Measurements from ENCODE around the gene MINPP1.

The MINPP1 gene

GRCh38 chr10:87557409-87557808 lies 52.7 kb downstream of the MINPP1 start:
- no peaks in the 10 kb centered on the region for H3K36me3 ChIP-seq (replicated peaks)
- no peak for DNase-seq
- H3K27ac ChIP-seq = no peak overlapping the region
- no peak for TF ChIP-seq CTCF (IDR thresholded peaks at IDR 0.05; ENCODE audit: low read depth, low read length, missing control alignments)
- in situ Hi-C loops (cut with HindIII; ENCODE audit: low pct_ligation_motif_present, low sequenced_read_pairs) = no loop called here
- H3K27me3 ChIP-seq (replicated peaks) = no peaks in the 10 kb centered on the region
- no peak overlapping the region for H3K4me3 ChIP-seq (ENCODE audit: low read depth, low read length)

- Histone ChIP-seq H3K27me3 (replicated peaks) (no peaks in the 10 kb centered on the region), H3K27ac (no peak overlapping the region), H3K4me3 (ENCODE audit: low read depth, low read length) (no peak overlapping the region), H3K36me3 (replicated peaks) (no peaks in the 10 kb centered on the region)
- in situ Hi-C loops (cut with HindIII; ENCODE audit: low pct_ligation_motif_present, low sequenced_read_pairs) = no loop called here
- DNase-seq = no peak
- TF ChIP-seq CTCF (IDR thresholded peaks at IDR 0.05; ENCODE audit: low read depth, low read length, missing control alignments) = no peak
Observed at GRCh38 chr10:87558333-87558732, 53.6 kb downstream of the MINPP1 start.

GRCh38 chr10:87559392-87559791 lies 54.7 kb downstream of the MINPP1 start:
- Histone ChIP-seq H3K36me3 (replicated peaks) (no peaks in the 10 kb centered on the region), H3K27ac (no peak overlapping the region), H3K4me3 (ENCODE audit: low read depth, low read length) (no peak overlapping the region), H3K27me3 (replicated peaks) (no peaks in the 10 kb centered on the region)
- in situ Hi-C loops (cut with HindIII; ENCODE audit: low pct_ligation_motif_present, low sequenced_read_pairs) = no loop called here
- no peak for DNase-seq
- no peak for TF ChIP-seq CTCF (IDR thresholded peaks at IDR 0.05; ENCODE audit: low read depth, low read length, missing control alignments)

- H3K27ac ChIP-seq = no peak overlapping the region
- H3K36me3 ChIP-seq (replicated peaks) = no peaks in the 10 kb centered on the region
- no peak overlapping the region for H3K4me3 ChIP-seq (ENCODE audit: low read depth, low read length)
- no peak for TF ChIP-seq CTCF (IDR thresholded peaks at IDR 0.05; ENCODE audit: low read depth, low read length, missing control alignments)
- no peak for DNase-seq
- in situ Hi-C loops (cut with HindIII; ENCODE audit: low pct_ligation_motif_present, low sequenced_read_pairs) = no loop called here
- no peaks in the 10 kb centered on the region for H3K27me3 ChIP-seq (replicated peaks)
Observed at GRCh38 chr10:87560495-87561129, 55.9 kb downstream of the MINPP1 start.

GRCh38 chr10:87562750-87563149 lies 58.1 kb downstream of the MINPP1 start:
- DNase-seq = no peak
- no peaks in the 10 kb centered on the region for H3K27me3 ChIP-seq (replicated peaks)
- H3K27ac ChIP-seq = no peak overlapping the region
- no peaks in the 10 kb centered on the region for H3K36me3 ChIP-seq (replicated peaks)
- in situ Hi-C loops (cut with HindIII; ENCODE audit: low pct_ligation_motif_present, low sequenced_read_pairs) = no loop called here
- no peak overlapping the region for H3K4me3 ChIP-seq (ENCODE audit: low read depth, low read length)
- TF ChIP-seq CTCF (IDR thresholded peaks at IDR 0.05; ENCODE audit: low read depth, low read length, missing control alignments) = no peak

GRCh38 chr10:87565010-87565409 lies 60.3 kb downstream of the MINPP1 start:
- TF ChIP-seq CTCF (IDR thresholded peaks at IDR 0.05; ENCODE audit: low read depth, low read length, missing control alignments) = no peak
- DNase-seq = no peak
- Histone ChIP-seq H3K4me3 (ENCODE audit: low read depth, low read length) (no peak overlapping the region), H3K36me3 (replicated peaks) (no peaks in the 10 kb centered on the region), H3K27ac (no peak overlapping the region), H3K27me3 (replicated peaks) (no peaks in the 10 kb centered on the region)
- in situ Hi-C loops (cut with HindIII; ENCODE audit: low pct_ligation_motif_present, low sequenced_read_pairs) = no loop called here
